Heart right ventricle (tissue), 16 donors: ENCODE results near the gene NT5C3A. TPM values are rescaled to one million over a fixed set of nuclear protein-coding genes. Genes with fewer than 3 reads are reported as not detected.
A peak's percentile ranks its signal among the peaks of the same experiment; 100 is the strongest.

Experiments
- ATAC-seq, 8 donors: fragments of 200-7000 bp; cut with Tn5 transposase; one replicate each; pipeline ENCODE4 v1.9.1; 2020; ENCODE audit warnings: mild to moderate bottlenecking in 8 of 8, moderate library complexity in 8 of 8, moderate number of reproducible peaks in 1 of 8
- DNase-seq, 2 donors: peaks; one replicate each; pipeline ENCODE4 v3.0.0-alpha.2; 2020
- H3K27ac ChIP-seq, 10 donors: fragments of 200-600 bp; sonication (generic) in 2 of 10; one replicate each; pipeline versions ENCODE4 v1.5.0 to v1.8.0; 2020 to 2022; ENCODE audit warnings: mild to moderate bottlenecking in 3 of 10
- H3K27me3 ChIP-seq, 7 donors: fragments of 200-600 bp; one replicate each; pipeline ENCODE4 v1.8.0; 2021 to 2022; ENCODE audit warnings: mild to moderate bottlenecking in 2 of 7
- H3K36me3 ChIP-seq, 9 donors: fragments of 200-600 bp; sonication (generic) in 1 of 9; one replicate each; pipeline versions ENCODE4 v1.5.0 to v1.8.0; 2020 to 2022; ENCODE audit warnings: mild to moderate bottlenecking in 2 of 9
- H3K4me1 ChIP-seq, 9 donors: fragments of 200-600 bp; sonication (generic) in 1 of 9; one replicate each; pipeline versions ENCODE4 v1.5.0 to v1.8.0; 2020 to 2022; ENCODE audit warnings: mild to moderate bottlenecking in 4 of 9
- H3K4me3 ChIP-seq, 10 donors: fragments of 200-600 bp; sonication (generic) in 2 of 10; one replicate each; pipeline versions ENCODE4 v1.5.0 to v1.8.0; 2020 to 2022; ENCODE audit warnings: mild to moderate bottlenecking in 7 of 10, moderate library complexity in 2 of 10
- H3K9me3 ChIP-seq, 11 donors: fragments of 200-600 bp in 10 of 11; sonication (generic) in 2 of 11; one replicate each; pipeline versions ENCODE4 v1.5.0 to v1.8.0; 2013 to 2022; ENCODE audit warnings: mild to moderate bottlenecking in 2 of 11, control low read depth in 1 of 11, moderate library complexity in 1 of 11
- CTCF ChIP-seq, 9 donors: fragments of 200-600 bp; sonication (generic) in 2 of 9; IDR thresholded peaks; one replicate each; pipeline versions ENCODE4 v1.5.0 to v1.8.0; 2021 to 2022; ENCODE audit warnings: antibody characterized with exemption in 9 of 9, mild to moderate bottlenecking in 5 of 9, moderate library complexity in 1 of 9
- WGBS, 2 donors: extraction: QIAGEN DNeasy Blood & Tissue Kit; methylation state at CpG; one replicate each; pipeline ENCODE4 v1.1.7; 2013; ENCODE audit warnings: inconsistent platforms in 1 of 2; 5-methylcytosine and 5-hydroxymethylcytosine counted together
- intact Hi-C, 10 donors: fragments of 100-400 bp; cut with DNase I; formaldehyde crosslinking; loops; one replicate each; pipeline versions ENCODE4 v1.11.1 to v1.14.2; 2022
- long read RNA-seq, 3 donors: library from polyadenylated mRNA; unstranded; transcript quantifications; one replicate each; pipeline ENCODE4 v2.0.0, GENCODE V29; 2020 to 2021
- polyA plus RNA-seq, 2 donors: library from polyadenylated mRNA; stranded (reverse); fragments of 200-250 nt; gene quantifications; one replicate each; pipeline ENCODE4 v1.2.3, GENCODE V29; 2013
- total RNA-seq, 10 donors: library from RNA; stranded (reverse); fragmentation: NEBNext Ultra II Directional in 3 of 10; extraction: Animal tissue kit (Norgen Biotek cat#: 25700) in 3 of 10; gene quantifications; one replicate each; pipeline versions ENCODE4 v1.2.1 to v1.2.4, GENCODE V29; 2021 to 2023
- donor health status: Arrhythmogenic right ventricular cardiomyopathy.
- donor health status: ischemic (EF 13 %, LVEDD 7.1; RV severe dilation, severe dysfunction).
- donor health status: healthy with polysubstance abuse.
- donor health status: DM: no; HTN: yes; CAD: no.
- donor health status: DM: no; HTN: no; CAD: no.
- donor health status: ischemic (EF 25% LVEDD 6.9; RV normal size, moderate dysfunction).
- donor health status: ischemic (EF 25% LVEDD 5.7; RV mildly dilated, moderate dysfunction).
- donor health status: healthy.
- donor health status: DM: yes; HTN: yes; CAD: no.
- donor health status: Ischemic cardiomyopathy.
- donor health status: ischemic (EF 35%, LVEDD 5.7; RV mildly dilated, moderate dysfunction).
- donor health status: nonischemic (EF 11% LVEDD 7.7; RV severe dilation, severe dysfunction).
- donor health status: DM: yes; HTN: yes; CAD: no.
- donor health status: PGD.
- donor health status: ischemic (EF 29% LVEDD 5.4; RV normal size, mild dysfunction).
- donor health status: nonischemic (EF 23%, LVEDD 6.1; RV moderate dilation, normal function).

Gene NT5C3A
- total RNA-seq (10 to 100 TPM; 17.0 to 32.6 (median 19.6) TPM), polyA plus RNA-seq (10 to 100 TPM; 11.6 to 18.2 TPM)
- long read RNA-seq, donor 1, transcript NT5C3A-201 (9 exons, 1,704 nt): major isoform, 8 of 14 reads
- long read RNA-seq, donor 1, partial matches to known transcripts: 0 of 14 reads
- long read RNA-seq, donor 1, other reads (novel, unspliced or antisense): 3 of 14 reads
- long read RNA-seq, donor 2, transcript NT5C3A-201 (9 exons, 1,704 nt): major isoform, 13 of 18 reads
- long read RNA-seq, donor 2, partial matches to known transcripts: 0 of 18 reads
- long read RNA-seq, donor 2, other reads (novel, unspliced or antisense): 1 of 18 reads
- long read RNA-seq, donor 3, transcript NT5C3A-215 (10 exons, 1,542 nt): minor isoform, 29 of 103 reads
- long read RNA-seq, donor 3, transcript NT5C3A-204 (10 exons, 1,759 nt): minor isoform, 6 of 103 reads
- long read RNA-seq, donor 3, transcript NT5C3A-201 (9 exons, 1,704 nt): major isoform, 53 of 103 reads
- long read RNA-seq, donor 3, partial matches to known transcripts: 5 of 103 reads
- long read RNA-seq, donor 3, other reads (novel, unspliced or antisense): 8 of 103 reads

GRCh38 chr7:33062023-33062781, at the start of gene NT5C3A:
NT5C3A (minus strand) TSS chr7:33062776; CDS start chr7:33062705, 71 bp downstream.
- Histone ChIP-seq H3K4me1 (peaks cover 3 to 45% (median 23%) of the 10 kb centered on the region in 9 donors), H3K4me3 (peak within 1 kb of the TSS; percentile 58 to 95 (median 83)), H3K9me3 (peaks cover 0 to 24% (median 12%) of the 10 kb centered on the region in 11 donors), H3K27ac (peak within 1 kb of the TSS; percentile 85 to 98 (median 94)), H3K36me3 (peaks cover 0 to under 1% (median 0%) of the 10 kb centered on the region in 9 donors), H3K27me3 (no peaks in the 10 kb centered on the region)
- peak in 2 of 9 donors; percentile 15 to 24 for TF ChIP-seq CTCF (IDR thresholded peaks at IDR 0.05)
- 0 to 1% methylated on average over 66 of the region's 66 CpGs for WGBS, 2 donors
- DNase-seq (peak; percentile 24 to 50), ATAC-seq (peak; percentile 3 to 74 (median 36))
- intact Hi-C loops: loop anchor here in 2 of 10 donors (5.0 kb wide), 3 partner anchors 45 to 170 kb away; partner anchors contain the start of genes RP9 (in 2 of the 2), FKBP9 (in 1 of the 2) and KBTBD2 (in 1 of the 2)

- DNase-seq: no peak
- H3K27ac ChIP-seq: no peak overlapping the region
- H3K4me1 ChIP-seq: peaks cover 12 to 30% (median 26%) of the 10 kb centered on the region in 9 donors
- H3K27me3 ChIP-seq: peaks cover 0 to 9% (median 0%) of the 10 kb centered on the region in 7 donors
- H3K9me3 ChIP-seq: no peaks in the 10 kb centered on the region
- WGBS, 2 donors: 73 to 78% methylated on average over 3 of the region's 3 CpGs
- TF ChIP-seq CTCF (IDR thresholded peaks at IDR 0.05): no peak
- no peaks in the 10 kb centered on the region for H3K36me3 ChIP-seq
- intact Hi-C loops: loop anchor here in 1 of 10 donors (10.0 kb wide), 1 partner anchor 347 kb away; no protein-coding TSS in a partner anchor
- ATAC-seq: no peak
- no peak overlapping the region for H3K4me3 ChIP-seq
These were observed 49.0 kb upstream of the NT5C3A start for GRCh38 chr7:33111614-33112013.

- H3K4me3 ChIP-seq: peak overlapping the region; percentile 84 to 99 (median 98)
- intact Hi-C loops: loop anchor here in 6 of 10 donors (2.0 to 10.0 kb wide), 11 partner anchors 47 to 415 kb away; partner anchors contain the start of gene NT5C3A (in 2 of the 6)
- TF ChIP-seq CTCF (IDR thresholded peaks at IDR 0.05): no peak
- peaks cover 0 to 9% (median 0%) of the 10 kb centered on the region in 7 donors for H3K27me3 ChIP-seq
- ATAC-seq: no peak
- H3K36me3 ChIP-seq: no peaks in the 10 kb centered on the region
- DNase-seq: no peak
- H3K27ac ChIP-seq: peak overlapping the region in 4 of 10 donors; percentile 64 to 94 (median 90)
- peaks cover 12 to 48% (median 43%) of the 10 kb centered on the region in 9 donors for H3K4me1 ChIP-seq
- 20 to 24% methylated on average over 11 of the region's 11 CpGs for WGBS, 2 donors
- no peaks in the 10 kb centered on the region for H3K9me3 ChIP-seq
These were observed 47.2 kb upstream of the NT5C3A start for GRCh38 chr7:33109758-33110238.
